ENCODE measurements around the gene CREB3L2.

GRCh38 chr7:137923380-137923779, 78.5 kb downstream of the CREB3L2 start:
- TF ChIP-seq FOXA3 (CRISPR knock-in tag; IDR thresholded peaks at IDR 0.05) = no peak
- no peak for TF ChIP-seq AKAP8 (CRISPR knock-in tag; IDR thresholded peaks at IDR 0.05)
- no peak for TF ChIP-seq ZNF335 (CRISPR knock-in tag; IDR thresholded peaks at IDR 0.05)
- TF ChIP-seq SIN3A (IDR thresholded peaks at IDR 0.05; ENCODE audit: borderline replicate concordance, low read depth, low read length) = no peak
- TF ChIP-seq, protein P1, sequence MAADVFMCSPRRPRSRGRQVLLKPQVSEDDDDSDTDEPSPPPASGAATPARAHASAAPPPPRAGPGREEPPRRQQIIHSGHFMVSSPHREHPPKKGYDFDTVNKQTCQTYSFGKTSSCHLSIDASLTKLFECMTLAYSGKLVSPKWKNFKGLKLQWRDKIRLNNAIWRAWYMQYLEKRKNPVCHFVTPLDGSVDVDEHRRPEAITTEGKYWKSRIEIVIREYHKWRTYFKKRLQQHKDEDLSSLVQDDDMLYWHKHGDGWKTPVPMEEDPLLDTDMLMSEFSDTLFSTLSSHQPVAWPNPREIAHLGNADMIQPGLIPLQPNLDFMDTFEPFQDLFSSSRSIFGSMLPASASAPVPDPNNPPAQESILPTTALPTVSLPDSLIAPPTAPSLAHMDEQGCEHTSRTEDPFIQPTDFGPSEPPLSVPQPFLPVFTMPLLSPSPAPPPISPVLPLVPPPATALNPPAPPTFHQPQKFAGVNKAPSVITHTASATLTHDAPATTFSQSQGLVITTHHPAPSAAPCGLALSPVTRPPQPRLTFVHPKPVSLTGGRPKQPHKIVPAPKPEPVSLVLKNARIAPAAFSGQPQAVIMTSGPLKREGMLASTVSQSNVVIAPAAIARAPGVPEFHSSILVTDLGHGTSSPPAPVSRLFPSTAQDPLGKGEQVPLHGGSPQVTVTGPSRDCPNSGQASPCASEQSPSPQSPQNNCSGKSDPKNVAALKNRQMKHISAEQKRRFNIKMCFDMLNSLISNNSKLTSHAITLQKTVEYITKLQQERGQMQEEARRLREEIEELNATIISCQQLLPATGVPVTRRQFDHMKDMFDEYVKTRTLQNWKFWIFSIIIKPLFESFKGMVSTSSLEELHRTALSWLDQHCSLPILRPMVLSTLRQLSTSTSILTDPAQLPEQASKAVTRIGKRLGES (CRISPR knock-in tag; IDR thresholded peaks at IDR 0.05; ENCODE audit: borderline replicate concordance) = no peak
- TF ChIP-seq, protein P2, sequence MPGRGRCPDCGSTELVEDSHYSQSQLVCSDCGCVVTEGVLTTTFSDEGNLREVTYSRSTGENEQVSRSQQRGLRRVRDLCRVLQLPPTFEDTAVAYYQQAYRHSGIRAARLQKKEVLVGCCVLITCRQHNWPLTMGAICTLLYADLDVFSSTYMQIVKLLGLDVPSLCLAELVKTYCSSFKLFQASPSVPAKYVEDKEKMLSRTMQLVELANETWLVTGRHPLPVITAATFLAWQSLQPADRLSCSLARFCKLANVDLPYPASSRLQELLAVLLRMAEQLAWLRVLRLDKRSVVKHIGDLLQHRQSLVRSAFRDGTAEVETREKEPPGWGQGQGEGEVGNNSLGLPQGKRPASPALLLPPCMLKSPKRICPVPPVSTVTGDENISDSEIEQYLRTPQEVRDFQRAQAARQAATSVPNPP (CRISPR knock-in tag; IDR thresholded peaks at IDR 0.05) = no peak
- no peak for TF ChIP-seq POLR2A (IDR thresholded peaks at IDR 0.05; ENCODE audit: insufficient read depth in 1 of 2, low read depth in 2 of 2, low read length in 2 of 2)
- no peak for TF ChIP-seq CTCF (CRISPR knock-in tag; IDR thresholded peaks at IDR 0.05)
- no peak for TF ChIP-seq ZNF367 (CRISPR knock-in tag; IDR thresholded peaks at IDR 0.05; ENCODE audit: borderline replicate concordance)
- TF ChIP-seq CHD2 (IDR thresholded peaks at IDR 0.05; ENCODE audit: low read depth, low read length) = no peak
- TF ChIP-seq ELF4 (CRISPR knock-in tag; IDR thresholded peaks at IDR 0.05; ENCODE audit: borderline replicate concordance) = no peak
